Astrocyte (in vitro differentiated cells and primary cell): ENCODE results near the gene PPARG. TPM values are rescaled to one million over a fixed set of nuclear protein-coding genes. Genes with fewer than 3 reads are reported as not detected.

Experiments used
- DNase-seq: peaks from one replicate; pipeline ENCODE4 v3.0.0-alpha.2; 2010; ENCODE audit warnings: low read depth
- FAIRE-seq: peaks from 2 replicates; lab custom pipeline; 2011; peaks lifted over from hg19 to GRCh38; lab: Jason Lieb, UNC
- H2AFZ ChIP-seq: 2 replicates; pipeline ENCODE4 v1.6.0; 2012; ENCODE audit warnings: low read depth, low read length, inconsistent platforms
- H3K27ac ChIP-seq: 2 replicates; pipeline ENCODE4 v1.5.1; 2011; ENCODE audit warnings: low read depth, low read length, inconsistent platforms
- H3K27me3 ChIP-seq: 2 replicates; pipeline ENCODE4 v1.6.0; 2011; ENCODE audit warnings: low read length, inconsistent platforms; ENCODE audit not compliant: insufficient read depth
- H3K36me3 ChIP-seq: 2 replicates; pipeline ENCODE4 v1.5.1; 2011; ENCODE audit warnings: low read length, inconsistent platforms; ENCODE audit not compliant: insufficient read depth
- H3K4me1 ChIP-seq: 2 replicates; pipeline ENCODE4 v1.5.1; 2011; ENCODE audit warnings: low read length, inconsistent platforms; ENCODE audit not compliant: insufficient read depth
- H3K4me2 ChIP-seq: 2 replicates; pipeline ENCODE4 v1.6.0; 2012; ENCODE audit warnings: low read length, inconsistent platforms
- H3K4me3 ChIP-seq: 2 replicates; pipeline ENCODE4 v1.5.1; 2011; ENCODE audit warnings: low read depth, mild to moderate bottlenecking, low read length, inconsistent platforms; ENCODE audit not compliant: insufficient read depth
- H3K79me2 ChIP-seq: 2 replicates; pipeline ENCODE4 v1.6.0; 2012; ENCODE audit warnings: mild to moderate bottlenecking, low read length, inconsistent platforms; ENCODE audit not compliant: insufficient read depth
- H3K9ac ChIP-seq: 2 replicates; pipeline ENCODE4 v1.6.0; 2012; ENCODE audit warnings: mild to moderate bottlenecking, low read length, inconsistent platforms
- H3K9me3 ChIP-seq: 2 replicates; pipeline ENCODE4 v1.5.1; 2012; ENCODE audit warnings: low read depth, mild to moderate bottlenecking, low read length, inconsistent platforms; ENCODE audit not compliant: insufficient read depth
- H4K20me1 ChIP-seq: 2 replicates; pipeline ENCODE4 v1.6.0; 2012; ENCODE audit warnings: low read length, inconsistent platforms; ENCODE audit not compliant: insufficient read depth
- H3K27ac Mint-ChIP-seq: one replicate; pipeline ENCODE4 v1.8.0; 2021; ENCODE audit warnings: mild to moderate bottlenecking, mixed read lengths; ENCODE audit not compliant: unreplicated experiment
- H3K27me3 Mint-ChIP-seq: one replicate; pipeline ENCODE4 v1.8.0; 2021; ENCODE audit warnings: low read depth, mixed read lengths; ENCODE audit not compliant: unreplicated experiment
- H3K36me3 Mint-ChIP-seq: one replicate; pipeline ENCODE4 v1.8.0; 2021; ENCODE audit warnings: low read depth, mixed read lengths; ENCODE audit not compliant: unreplicated experiment
- H3K4me1 Mint-ChIP-seq: one replicate; pipeline ENCODE4 v1.8.0; 2021; ENCODE audit warnings: low read depth, mixed read lengths; ENCODE audit not compliant: unreplicated experiment
- H3K4me3 Mint-ChIP-seq: one replicate; pipeline ENCODE4 v1.8.0; 2021; ENCODE audit warnings: mild to moderate bottlenecking, moderate library complexity, mixed read lengths; ENCODE audit not compliant: unreplicated experiment
- H3K9me3 Mint-ChIP-seq: one replicate; pipeline ENCODE4 v1.8.0; 2021; ENCODE audit warnings: mild to moderate bottlenecking, mixed read lengths; ENCODE audit not compliant: unreplicated experiment
- CTCF ChIP-seq: IDR thresholded peaks from 2 replicates; pipeline ENCODE4 v1.5.1; 2011; ENCODE audit warnings: low read depth, mild to moderate bottlenecking, inconsistent platforms, low read length, moderate library complexity; ENCODE audit not compliant: insufficient read depth
- EZH2 ChIP-seq: IDR thresholded peaks from 2 replicates; pipeline ENCODE4 v1.6.1; 2012; ENCODE audit warnings: mild to moderate bottlenecking, low read length, inconsistent platforms; ENCODE audit not compliant: insufficient read depth
- total RNA-seq: library from RNA; stranded (reverse); gene quantifications from 2 replicates; pipeline ENCODE4 v1.2.1, GENCODE V29; 2021

PPARG gene
- total RNA-seq, 1 donor from 2014 or later: 4.4 TPM

- DNase-seq (no peak), FAIRE-seq (no peak)
- Mint-ChIP-seq H3K9me3 (peaks cover 5% of the 10 kb centered on the region), H3K27ac (no peak overlapping the region), H3K27me3 (peaks cover 23% of the 10 kb centered on the region), H3K36me3 (peaks cover 2% of the 10 kb centered on the region), H3K4me3 (no peak overlapping the region), H3K4me1 (peaks cover 2% of the 10 kb centered on the region)
- Histone ChIP-seq H4K20me1 (no peaks in the 10 kb centered on the region), H3K27ac (no peak overlapping the region), H3K4me3 (no peak overlapping the region), H3K36me3 (no peaks in the 10 kb centered on the region), H3K79me2 (no peaks in the 10 kb centered on the region), H2AFZ (no peak overlapping the region), H3K27me3 (no peaks in the 10 kb centered on the region), H3K9ac (no peak overlapping the region), H3K9me3 (no peaks in the 10 kb centered on the region), H3K4me1 (no peaks in the 10 kb centered on the region), H3K4me2 (no peak overlapping the region)
- TF ChIP-seq CTCF (no peak), EZH2 (no peak)
These were observed 173.5 kb downstream of the PPARG start for GRCh38 chr3:12462159-12462947.

GRCh38 chr3:12463686-12464085 is 174.8 kb downstream of the PPARG start:
- H3K27me3 ChIP-seq: no peaks in the 10 kb centered on the region
- DNase-seq (no peak), FAIRE-seq (no peak)
- no peak overlapping the region for H3K27ac ChIP-seq
- no peak overlapping the region for H3K4me2 ChIP-seq
- no peaks in the 10 kb centered on the region for H3K4me1 ChIP-seq
- H3K79me2 ChIP-seq: no peaks in the 10 kb centered on the region
- no peak for TF ChIP-seq CTCF
- TF ChIP-seq EZH2: no peak
- Mint-ChIP-seq H3K27me3 (peaks cover 14% of the 10 kb centered on the region), H3K9me3 (no peaks in the 10 kb centered on the region), H3K36me3 (peaks cover 2% of the 10 kb centered on the region), H3K4me1 (peaks cover 2% of the 10 kb centered on the region), H3K27ac (no peak overlapping the region), H3K4me3 (no peak overlapping the region)
- no peak overlapping the region for H3K4me3 ChIP-seq
- H2AFZ ChIP-seq: peak overlapping the region; percentile 26
- H3K36me3 ChIP-seq: no peaks in the 10 kb centered on the region
- no peaks in the 10 kb centered on the region for H3K9me3 ChIP-seq
- no peak overlapping the region for H3K9ac ChIP-seq
- no peaks in the 10 kb centered on the region for H4K20me1 ChIP-seq

GRCh38 chr3:12464181-12464580 is 175.3 kb downstream of the PPARG start:
- DNase-seq: no peak
- H3K36me3 Mint-ChIP-seq: peaks cover 2% of the 10 kb centered on the region

More at GRCh38 chr3:12464181-12464580, 175.3 kb downstream of the PPARG start:
- no peak overlapping the region for H3K4me2 ChIP-seq
- H3K79me2 ChIP-seq: no peaks in the 10 kb centered on the region
- no peak overlapping the region for H3K27ac Mint-ChIP-seq
- H3K27me3 ChIP-seq: no peaks in the 10 kb centered on the region
- TF ChIP-seq CTCF (no peak), EZH2 (no peak)
- no peaks in the 10 kb centered on the region for H4K20me1 ChIP-seq
- H3K4me1 ChIP-seq: no peaks in the 10 kb centered on the region
- H3K36me3 ChIP-seq: no peaks in the 10 kb centered on the region
- H2AFZ ChIP-seq: no peak overlapping the region
- H3K27ac ChIP-seq: no peak overlapping the region
- no peaks in the 10 kb centered on the region for H3K9me3 ChIP-seq
- no peak for FAIRE-seq
- no peak overlapping the region for H3K4me3 Mint-ChIP-seq
- no peak overlapping the region for H3K4me3 ChIP-seq
- H3K27me3 Mint-ChIP-seq: peaks cover 9% of the 10 kb centered on the region
- peaks cover 2% of the 10 kb centered on the region for H3K4me1 Mint-ChIP-seq
- H3K9me3 Mint-ChIP-seq: no peaks in the 10 kb centered on the region
- H3K9ac ChIP-seq: no peak overlapping the region
